Parathyroid adenoma (tissue), 2 donors: ENCODE measurements around the gene POLR1E.
"Not testable (repeated sequence)": the region's sequence is repeated elsewhere in the genome, so short reads cannot be mapped to it uniquely, and the experiment has no call there.

Experiments
- H2AFZ ChIP-seq: fragments of 300-600 bp; sonication (generic); one replicate; pipeline ENCODE4 v1.7.0; 2017; ENCODE audit warnings: antibody characterized with exemption, mild to moderate bottlenecking
- H3K27ac ChIP-seq: fragments of 300-600 bp; sonication (generic); one replicate; pipeline ENCODE4 v1.7.0; 2017
- H3K27me3 ChIP-seq: fragments of 300-600 bp; sonication (generic); one replicate; pipeline ENCODE4 v1.7.0; 2017; ENCODE audit warnings: low read length; ENCODE audit not compliant: control insufficient read depth, insufficient read depth
- H3K36me3 ChIP-seq: fragments of 300-600 bp; sonication (generic); one replicate; pipeline ENCODE4 v1.7.0; 2017; ENCODE audit warnings: low read length; ENCODE audit not compliant: control insufficient read depth, insufficient read depth
- H3K4me1 ChIP-seq: fragments of 300-600 bp; sonication (generic); one replicate; pipeline ENCODE4 v1.7.0; 2017; ENCODE audit warnings: control low read depth
- H3K4me2 ChIP-seq: fragments of 300-600 bp; sonication (generic); one replicate; pipeline ENCODE4 v1.7.0; 2017; ENCODE audit warnings: low read length
- H3K4me3 ChIP-seq: fragments of 300-600 bp; sonication (generic); one replicate; pipeline ENCODE4 v1.7.0; 2017; ENCODE audit warnings: low read depth, low read length
- H3K79me2 ChIP-seq: fragments of 300-600 bp; sonication (generic); one replicate; pipeline ENCODE4 v1.7.0; 2017; ENCODE audit warnings: control low read depth
- H3K9ac ChIP-seq: fragments of 300-600 bp; sonication (generic); one replicate; pipeline ENCODE4 v1.7.0; 2017; ENCODE audit warnings: mild to moderate bottlenecking
- H3K9me3 ChIP-seq: fragments of 300-600 bp; sonication (generic); one replicate; pipeline ENCODE4 v1.7.0; 2017; ENCODE audit warnings: low read length; ENCODE audit not compliant: control insufficient read depth
- TF ChIP-seq, protein P1 (sequence below): fragments of 300-600 bp; sonication (generic); IDR thresholded peaks from one replicate; pipeline ENCODE4 v1.7.0; 2017; ENCODE audit warnings: antibody characterized with exemption, mild to moderate bottlenecking
- donor health status: primary hyperparathyroidism.

POLR1E gene

DNA sequence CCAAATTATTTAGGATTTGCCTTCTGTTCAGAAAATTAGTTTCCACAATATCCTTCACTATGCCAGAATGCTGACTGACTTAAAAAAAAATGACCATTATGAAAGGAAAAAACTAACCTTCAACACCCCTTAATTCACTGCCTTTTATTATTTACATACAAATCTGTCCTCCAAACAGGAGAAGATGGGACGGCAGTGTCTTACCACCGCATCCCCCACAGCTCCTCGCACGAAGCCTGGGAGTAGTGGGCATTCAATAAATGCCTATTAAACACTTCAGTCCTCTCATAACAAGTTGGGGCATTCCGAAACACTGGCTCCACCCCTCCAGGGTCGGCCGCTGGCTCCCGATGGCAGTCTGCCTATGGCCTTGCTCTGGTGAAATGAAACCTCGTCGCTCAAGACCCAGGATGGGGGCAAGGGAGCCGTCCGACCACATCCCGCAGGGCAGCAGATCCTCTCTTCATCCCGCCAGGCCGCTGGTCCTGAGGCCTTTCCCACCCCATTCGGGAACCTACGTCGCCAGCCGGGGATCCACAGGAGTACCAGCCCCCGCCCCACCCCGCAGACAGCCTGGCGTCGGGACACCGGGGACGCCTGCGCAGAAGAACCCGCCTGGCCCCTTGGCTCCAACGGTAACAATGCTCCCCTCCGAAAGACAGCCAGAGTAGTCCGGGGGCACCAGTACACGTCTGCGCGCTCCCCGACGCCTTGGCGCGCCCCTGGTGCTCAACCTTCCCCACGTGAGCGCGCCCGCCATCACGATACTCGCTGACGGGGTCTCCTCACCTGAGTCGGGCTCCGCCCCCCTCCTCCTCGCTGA lies 21.1 kb upstream of the POLR1E start:
- Histone ChIP-seq H3K9me3 (no peaks in the 10 kb centered on the region), H3K27me3 (no peaks in the 10 kb centered on the region), H3K4me1 (no peaks in the 10 kb centered on the region), H3K27ac (peak overlapping the region; percentile 96), H3K36me3 (no peaks in the 10 kb centered on the region), H3K4me2 (peak overlapping the region; percentile 86), H3K79me2 (peaks cover 14% of the 10 kb centered on the region), H3K4me3 (peak overlapping the region; percentile 95), H2AFZ (peak overlapping the region; percentile 89), H3K9ac (peak overlapping the region; percentile 53)
- TF ChIP-seq, protein P1, sequence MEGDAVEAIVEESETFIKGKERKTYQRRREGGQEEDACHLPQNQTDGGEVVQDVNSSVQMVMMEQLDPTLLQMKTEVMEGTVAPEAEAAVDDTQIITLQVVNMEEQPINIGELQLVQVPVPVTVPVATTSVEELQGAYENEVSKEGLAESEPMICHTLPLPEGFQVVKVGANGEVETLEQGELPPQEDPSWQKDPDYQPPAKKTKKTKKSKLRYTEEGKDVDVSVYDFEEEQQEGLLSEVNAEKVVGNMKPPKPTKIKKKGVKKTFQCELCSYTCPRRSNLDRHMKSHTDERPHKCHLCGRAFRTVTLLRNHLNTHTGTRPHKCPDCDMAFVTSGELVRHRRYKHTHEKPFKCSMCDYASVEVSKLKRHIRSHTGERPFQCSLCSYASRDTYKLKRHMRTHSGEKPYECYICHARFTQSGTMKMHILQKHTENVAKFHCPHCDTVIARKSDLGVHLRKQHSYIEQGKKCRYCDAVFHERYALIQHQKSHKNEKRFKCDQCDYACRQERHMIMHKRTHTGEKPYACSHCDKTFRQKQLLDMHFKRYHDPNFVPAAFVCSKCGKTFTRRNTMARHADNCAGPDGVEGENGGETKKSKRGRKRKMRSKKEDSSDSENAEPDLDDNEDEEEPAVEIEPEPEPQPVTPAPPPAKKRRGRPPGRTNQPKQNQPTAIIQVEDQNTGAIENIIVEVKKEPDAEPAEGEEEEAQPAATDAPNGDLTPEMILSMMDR, result no peak

DNA sequence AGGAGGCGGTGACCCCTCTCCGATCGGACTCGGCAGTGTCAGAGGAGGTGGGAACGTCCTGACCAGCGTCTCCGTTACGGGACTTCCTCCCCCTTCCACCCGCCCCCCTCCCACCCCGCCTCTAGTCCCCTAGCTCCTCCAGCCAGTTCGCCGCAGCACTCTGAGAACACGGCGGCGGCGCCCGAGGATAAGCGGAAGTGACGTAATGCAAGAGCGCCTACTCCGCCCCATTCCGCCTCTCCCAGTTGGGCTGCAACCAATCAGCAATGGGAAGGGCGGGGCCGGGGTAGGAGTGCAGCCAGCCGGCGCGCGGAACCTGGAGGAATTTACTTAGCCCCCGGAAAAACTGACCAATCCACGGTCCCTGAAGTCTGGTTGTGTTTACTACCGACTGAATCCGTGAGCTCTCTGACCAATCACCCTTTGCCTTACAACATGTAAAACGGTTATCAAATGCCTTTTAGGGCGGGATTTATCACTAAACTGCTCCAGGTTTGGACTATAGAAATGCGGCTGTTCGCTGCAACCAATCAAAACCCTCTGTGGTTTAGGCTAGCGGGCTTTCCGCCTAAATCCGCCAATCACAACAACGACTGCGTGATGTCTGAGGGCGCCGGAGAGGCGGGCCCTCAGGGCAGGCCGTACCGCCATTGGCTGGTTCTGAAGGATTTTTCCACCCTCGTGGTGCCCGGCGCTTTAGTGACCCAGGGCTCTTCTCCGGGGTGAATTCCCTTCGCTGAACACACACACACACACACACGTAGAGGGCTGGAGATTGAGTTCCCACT lies 20.3 kb upstream of the POLR1E start, which contains the start of gene ZBTB5:
Gene ZBTB5 (minus strand): TSS at position 202 of the 788 bp plus-strand sequence. CDS start 22,899 bp downstream, outside the sequence.
- peak within 1 kb of the TSS; percentile 53 for H3K9ac ChIP-seq
- H3K27me3 ChIP-seq, result no peaks in the 10 kb centered on the region
- H2AFZ ChIP-seq, result peak within 1 kb of the TSS; percentile 96
- peak within 1 kb of the TSS; percentile 88 for H3K4me2 ChIP-seq
- H3K79me2 ChIP-seq, result peaks cover 12% of the 10 kb centered on the region
- peak within 1 kb of the TSS; percentile 95 for H3K4me3 ChIP-seq
- TF ChIP-seq, protein P1, result no peak
- H3K4me1 ChIP-seq, result no peaks in the 10 kb centered on the region
- no peaks in the 10 kb centered on the region for H3K9me3 ChIP-seq
- H3K36me3 ChIP-seq, result no peaks in the 10 kb centered on the region
- H3K27ac ChIP-seq, result peak within 1 kb of the TSS; percentile 96

DNA sequence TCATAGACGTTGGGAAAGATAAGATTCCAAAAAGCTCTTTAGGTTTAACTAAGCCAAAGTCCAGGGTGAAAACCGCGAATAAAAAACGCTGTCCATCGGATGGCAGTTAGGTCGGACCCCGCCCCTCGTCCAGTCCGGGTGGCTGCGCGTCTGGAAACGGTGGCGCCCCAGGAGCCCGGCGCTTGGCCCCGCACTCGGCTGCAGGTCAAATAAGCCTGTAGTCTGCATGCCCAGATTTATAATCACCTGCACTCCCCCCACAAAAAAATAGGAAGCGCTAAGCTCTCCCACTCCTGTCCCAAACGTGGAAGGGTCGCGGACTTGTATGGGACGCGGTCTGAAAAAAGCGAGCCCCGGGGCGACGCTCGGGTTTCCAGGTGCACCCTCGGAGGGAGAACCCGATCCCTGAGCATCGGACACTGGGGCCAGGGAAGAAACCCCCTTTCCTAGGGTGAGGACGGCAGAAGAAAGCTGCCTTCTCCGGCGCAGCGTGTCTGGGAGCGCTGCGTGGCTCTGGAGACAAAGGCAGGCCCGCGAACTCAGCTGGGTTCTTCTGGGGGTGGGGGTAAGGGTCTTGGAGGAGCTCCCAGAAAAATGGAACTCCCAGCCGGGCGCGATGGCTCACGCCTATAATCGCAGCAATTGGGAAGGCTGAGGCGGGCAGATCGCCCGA lies 19.6 kb upstream of the POLR1E start:
- H3K79me2 ChIP-seq, result peaks cover 12% of the 10 kb centered on the region
- no peak overlapping the region for H3K9ac ChIP-seq
- H2AFZ ChIP-seq, result peak overlapping the region; percentile 96
- H3K9me3 ChIP-seq, result no peaks in the 10 kb centered on the region
- peak overlapping the region; percentile 88 for H3K4me2 ChIP-seq
- TF ChIP-seq, protein P1, result no peak
- peak overlapping the region; percentile 95 for H3K4me3 ChIP-seq
- no peaks in the 10 kb centered on the region for H3K4me1 ChIP-seq
- peak overlapping the region; percentile 96 for H3K27ac ChIP-seq
- no peaks in the 10 kb centered on the region for H3K27me3 ChIP-seq
- no peaks in the 10 kb centered on the region for H3K36me3 ChIP-seq

DNA sequence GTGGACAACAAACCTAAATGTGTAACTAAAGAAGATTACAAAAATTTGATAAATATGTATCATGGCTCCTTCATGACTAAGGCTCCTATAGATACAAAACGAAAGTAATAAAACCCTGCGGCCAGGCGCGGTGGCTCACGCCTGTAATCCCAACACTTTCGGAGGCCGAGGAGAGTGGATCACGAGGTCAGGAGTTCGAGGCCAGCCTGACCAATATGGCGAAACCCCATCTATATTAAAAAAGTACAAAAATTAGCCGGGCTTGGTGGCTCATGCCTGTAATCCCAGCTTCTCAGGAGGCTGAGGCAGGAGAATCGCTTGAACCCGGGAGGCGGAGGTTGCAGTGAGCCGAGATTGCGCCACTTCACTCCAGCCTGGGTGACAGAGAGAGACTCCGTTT lies 18.2 kb upstream of the POLR1E start:
- H3K9ac ChIP-seq, H3K27me3 ChIP-seq, H3K4me3 ChIP-seq, H3K36me3 ChIP-seq, H2AFZ ChIP-seq, H3K9me3 ChIP-seq, H3K4me2 ChIP-seq, H3K79me2 ChIP-seq, H3K27ac ChIP-seq, H3K4me1 ChIP-seq: not testable (repeated sequence)

DNA sequence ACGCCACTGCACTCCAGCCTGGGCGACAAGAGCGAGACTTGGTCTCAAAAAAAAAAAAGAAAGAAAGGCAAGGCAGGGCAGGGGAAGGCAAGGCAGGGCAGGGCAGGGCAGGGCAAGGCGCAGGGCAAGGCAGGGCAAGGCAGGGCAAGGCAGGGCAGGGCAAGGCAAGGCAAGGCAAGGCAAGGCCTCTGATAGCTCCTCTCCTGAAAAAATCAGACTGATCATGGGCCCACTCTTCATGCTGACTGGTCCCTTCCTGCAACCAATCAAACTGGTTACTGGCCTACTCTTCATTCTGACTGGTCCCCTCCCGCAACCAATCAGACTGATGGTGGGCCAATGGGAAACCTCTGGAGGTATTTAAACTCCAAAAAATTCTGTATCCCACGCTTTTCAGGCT lies 17.1 kb upstream of the POLR1E start:
- Histone ChIP-seq H2AFZ (no peak overlapping the region), H3K9me3 (no peaks in the 10 kb centered on the region), H3K4me2 (no peak overlapping the region), H3K9ac (no peak overlapping the region), H3K27me3 (no peaks in the 10 kb centered on the region), H3K4me3 (no peak overlapping the region), H3K79me2 (peaks cover 5% of the 10 kb centered on the region), H3K4me1 (no peaks in the 10 kb centered on the region), H3K36me3 (no peaks in the 10 kb centered on the region), H3K27ac (no peak overlapping the region)
- TF ChIP-seq, protein P1, result no peak
